GM04504 (cell line): ENCODE data around the gene HTR2A.

Experiments used
- DNase-seq: peaks from one replicate; pipeline ENCODE4 v3.0.0-alpha.2; 2012; ENCODE audit warnings: low read depth

The HTR2A gene

GRCh38 chr13:46896341-46897137 is at the start of gene HTR2A:
Gene HTR2A (minus strand): TSS chr13:46897053. CDS start chr13:46895906, 1,147 bp downstream.
- DNase-seq, result no peak

GRCh38 chr13:46936525-46936924 is 39.7 kb upstream of the HTR2A start:
- DNase-seq, result no peak

- DNase-seq, result no peak
Observed at GRCh38 chr13:46934749-46935148, 37.9 kb upstream of the HTR2A start.

GRCh38 chr13:46926916-46927590 is 30.2 kb upstream of the HTR2A start:
- peak; percentile 45 for DNase-seq

GRCh38 chr13:46925486-46925885 is 28.6 kb upstream of the HTR2A start:
- DNase-seq, result no peak

- DNase-seq, result no peak
Observed at GRCh38 chr13:46914341-46914740, 17.5 kb upstream of the HTR2A start.

- no peak for DNase-seq
Observed at GRCh38 chr13:46913757-46914156, 16.9 kb upstream of the HTR2A start.

GRCh38 chr13:46909042-46909441 is 12.2 kb upstream of the HTR2A start:
- no peak for DNase-seq

GRCh38 chr13:46908501-46908900 is 11.6 kb upstream of the HTR2A start:
- peak; percentile 81 for DNase-seq

- no peak for DNase-seq
Observed at GRCh38 chr13:46906405-46906804, 9.6 kb upstream of the HTR2A start.

GRCh38 chr13:46905249-46905648 is 8.4 kb upstream of the HTR2A start:
- DNase-seq, result no peak

GRCh38 chr13:46903748-46904147 is 6.9 kb upstream of the HTR2A start:
- DNase-seq, result no peak

- DNase-seq, result no peak
Observed at GRCh38 chr13:46901721-46902120, 4.9 kb upstream of the HTR2A start.

- no peak for DNase-seq
Observed at GRCh38 chr13:46899801-46900200, 2.9 kb upstream of the HTR2A start.

GRCh38 chr13:46895381-46895780 is 1.5 kb downstream of the HTR2A start:
- DNase-seq, result no peak

GRCh38 chr13:46894568-46894967 is 2.3 kb downstream of the HTR2A start:
- DNase-seq, result no peak

GRCh38 chr13:46893798-46894560 is 2.9 kb downstream of the HTR2A start:
- no peak for DNase-seq

GRCh38 chr13:46893221-46893740 is 3.6 kb downstream of the HTR2A start:
- DNase-seq, result no peak

- no peak for DNase-seq
Observed at GRCh38 chr13:46885018-46885417, 11.8 kb downstream of the HTR2A start.

GRCh38 chr13:46884531-46884930 is 12.3 kb downstream of the HTR2A start:
- DNase-seq, result no peak

GRCh38 chr13:46881621-46882020 is 15.2 kb downstream of the HTR2A start:
- DNase-seq, result no peak

GRCh38 chr13:46874006-46874405 is 22.8 kb downstream of the HTR2A start:
- DNase-seq, result no peak

GRCh38 chr13:46871557-46871956 is 25.3 kb downstream of the HTR2A start:
- DNase-seq, result no peak
